ENCODE data around the gene VPS13D.
"Not testable (repeated sequence)": the region's sequence is repeated elsewhere in the genome, so short reads cannot be mapped to it uniquely, and the experiment has no call there.

The VPS13D gene

GRCh38 chr1:12469493-12469892 is 239.7 kb downstream of the VPS13D start:
- no peak for DNase-seq (ENCODE audit: low spot score)

DNA sequence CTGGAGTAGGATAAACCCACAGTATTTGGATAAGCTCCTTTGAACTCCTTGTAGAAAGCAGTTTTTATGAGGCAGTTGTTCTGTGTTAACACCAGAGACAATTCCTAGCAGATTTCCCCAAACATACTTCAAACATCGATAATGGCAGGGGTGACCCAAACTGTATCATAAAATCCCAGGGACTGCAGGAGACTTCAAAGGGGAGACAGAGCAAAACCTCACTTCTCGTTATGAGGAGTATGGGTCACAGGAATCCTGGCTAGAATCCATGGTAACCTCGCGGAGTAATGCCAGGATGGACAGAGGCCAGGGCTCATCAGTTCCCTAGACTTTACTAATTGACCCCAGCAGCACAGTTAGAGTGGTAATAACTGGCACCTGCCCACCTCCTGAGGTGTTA is 240.2 kb downstream of the VPS13D start:
- DNase-seq (ENCODE audit: low spot score): no peak

DNA sequence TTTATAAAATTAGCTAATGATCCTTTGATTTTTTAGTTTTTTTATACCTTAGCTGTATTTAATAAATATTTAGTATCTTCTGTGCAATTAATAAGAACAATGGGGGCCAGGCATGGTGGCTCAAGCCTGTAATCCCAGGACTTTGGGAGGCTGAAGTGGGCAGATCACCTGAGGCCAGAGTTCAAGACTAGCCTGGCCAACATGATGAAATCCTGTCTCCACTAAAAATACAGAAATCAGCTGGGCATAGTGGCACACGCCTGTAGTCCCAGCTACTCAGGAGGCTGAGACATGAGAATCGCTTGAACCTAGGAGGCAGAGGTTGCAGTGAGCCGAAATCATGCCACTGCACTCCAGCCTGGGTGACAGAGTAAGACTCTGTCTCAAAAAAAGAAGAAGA is 241.1 kb downstream of the VPS13D start:
- not testable (repeated sequence) for DNase-seq (ENCODE audit: low spot score)

GRCh38 chr1:12472156-12472797 is 242.4 kb downstream of the VPS13D start:
- no peak for DNase-seq (ENCODE audit: low spot score)

GRCh38 chr1:12472798-12473551 is 243.1 kb downstream of the VPS13D start:
- DNase-seq (ENCODE audit: low spot score): no peak

- DNase-seq (ENCODE audit: low spot score): no peak
These were observed 243.9 kb downstream of the VPS13D start for GRCh38 chr1:12473596-12474362.

DNA sequence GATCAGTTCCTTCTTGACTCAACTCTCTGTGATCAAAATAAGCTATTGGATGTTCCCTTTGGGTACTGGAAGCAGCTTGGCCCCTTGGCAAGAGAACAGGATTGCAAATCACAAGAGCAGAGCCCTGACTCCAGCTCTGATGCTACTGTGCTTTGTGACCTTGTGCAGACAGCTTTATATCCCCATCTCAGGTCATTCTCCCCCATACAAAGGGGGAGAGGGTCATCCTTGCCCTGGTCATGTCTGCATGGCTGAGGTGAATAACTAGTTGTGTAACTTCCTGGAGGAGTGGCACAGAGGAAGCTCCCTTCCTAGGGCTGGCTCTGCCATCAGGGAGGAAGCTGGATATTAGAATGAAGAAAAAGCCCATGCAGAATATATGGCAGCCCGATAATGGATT is 245.3 kb downstream of the VPS13D start:
- no peak for DNase-seq (ENCODE audit: low spot score)

- no peak for DNase-seq (ENCODE audit: low spot score)
These were observed 245.7 kb downstream of the VPS13D start for GRCh38 chr1:12475530-12475934.

- DNase-seq (ENCODE audit: low spot score): no peak
These were observed 246.1 kb downstream of the VPS13D start for GRCh38 chr1:12475947-12476346.

DNA sequence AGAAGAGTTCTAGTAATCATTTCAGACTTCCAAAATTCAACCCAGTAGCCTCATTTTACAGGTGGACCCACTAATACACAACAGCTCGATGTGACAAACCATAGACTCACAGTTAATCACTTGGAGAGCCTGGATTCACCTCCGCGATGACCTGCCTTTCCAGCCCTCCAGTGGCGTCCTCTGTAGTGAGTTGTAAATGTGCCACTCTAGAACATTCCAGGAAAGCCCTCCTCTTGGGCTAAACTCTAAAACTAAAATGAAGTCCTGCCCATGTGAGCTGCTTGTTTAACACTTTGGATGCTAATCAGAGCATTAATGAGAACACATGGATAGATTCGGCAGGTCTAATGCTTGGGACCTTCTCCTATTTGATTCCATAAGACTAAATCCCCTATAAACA is 247.5 kb downstream of the VPS13D start:
- no peak for DNase-seq (ENCODE audit: low spot score)

DNA sequence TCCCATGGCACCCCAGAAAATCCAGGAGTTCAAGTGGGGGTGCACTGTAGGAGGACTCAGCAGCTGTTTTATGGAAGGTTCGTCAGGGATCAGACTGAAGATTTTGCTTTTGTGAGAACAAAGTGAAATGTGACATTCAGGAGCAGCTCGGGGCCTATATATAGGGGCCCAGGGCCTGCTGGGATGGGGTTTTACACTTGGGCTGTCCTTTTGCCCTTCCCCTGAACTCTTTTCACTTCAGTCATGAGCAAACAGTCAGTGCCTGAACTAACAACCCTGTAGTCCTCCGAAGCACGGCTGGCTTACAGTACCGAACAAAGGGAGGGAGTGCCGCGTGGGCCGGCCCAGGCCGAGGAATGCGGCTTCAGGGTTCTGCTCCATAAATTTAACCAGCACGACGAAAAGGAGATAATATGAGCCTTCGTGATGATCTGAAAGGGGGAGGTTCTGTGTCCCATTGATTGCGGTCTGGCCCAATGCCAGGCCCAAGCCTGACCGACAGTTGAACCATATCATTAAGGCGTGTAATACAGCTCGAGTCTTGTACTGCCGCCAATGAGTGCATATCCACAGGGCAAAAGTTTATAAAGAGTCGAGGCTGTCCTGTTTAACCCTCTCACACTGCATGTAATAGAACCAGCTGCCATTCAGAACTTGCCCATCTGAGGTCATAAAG is 248.2 kb downstream of the VPS13D start:
- peak; percentile 91 for DNase-seq (ENCODE audit: low spot score)

GRCh38 chr1:12478612-12478985 is 248.8 kb downstream of the VPS13D start:
- DNase-seq (ENCODE audit: low spot score): no peak

GRCh38 chr1:12479311-12479710 is 249.5 kb downstream of the VPS13D start:
- no peak for DNase-seq (ENCODE audit: low spot score)

GRCh38 chr1:12480041-12480440 is 250.2 kb downstream of the VPS13D start:
- no peak for DNase-seq (ENCODE audit: low spot score)

- DNase-seq (ENCODE audit: low spot score): peak; percentile 87
These were observed 251.0 kb downstream of the VPS13D start for GRCh38 chr1:12480748-12481362.

GRCh38 chr1:12481928-12482327 is 252.1 kb downstream of the VPS13D start:
- no peak for DNase-seq (ENCODE audit: low spot score)

- no peak for DNase-seq (ENCODE audit: low spot score)
These were observed 253.2 kb downstream of the VPS13D start for GRCh38 chr1:12482988-12483387.

- no peak for DNase-seq (ENCODE audit: low spot score)
These were observed 255.6 kb downstream of the VPS13D start for GRCh38 chr1:12485231-12486058.

- DNase-seq (ENCODE audit: low spot score): no peak
These were observed 256.2 kb downstream of the VPS13D start for GRCh38 chr1:12486059-12486341.

GRCh38 chr1:12486401-12487005 is 256.7 kb downstream of the VPS13D start:
- DNase-seq (ENCODE audit: low spot score): no peak

DNA sequence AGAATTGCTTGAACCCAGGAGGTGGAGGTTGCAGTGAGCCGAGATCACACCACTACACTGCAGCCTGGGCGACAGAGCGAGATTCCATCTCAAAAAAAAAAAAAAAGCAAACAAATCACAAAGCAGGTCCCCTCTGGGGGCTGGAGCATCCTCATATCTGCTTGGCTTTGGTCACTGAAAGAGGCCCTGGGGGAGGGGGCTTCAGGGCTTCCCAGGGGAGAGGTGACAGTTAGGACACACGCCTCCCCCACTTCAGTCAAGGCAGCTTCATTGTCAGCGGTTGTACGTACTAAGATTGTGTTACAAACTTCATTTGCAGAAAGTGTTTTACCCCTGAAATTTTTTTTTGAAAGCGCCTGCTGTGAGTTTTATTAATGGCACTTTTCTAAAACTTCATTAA is 257.7 kb downstream of the VPS13D start:
- DNase-seq (ENCODE audit: low spot score): no peak

All from GM03348 (cell line).